Prostate gland (tissue), 2 donors: ENCODE measurements around the gene ALS2CL. TPM values are rescaled to one million over a fixed set of nuclear protein-coding genes. Genes with fewer than 3 reads are reported as not detected.

Experiments
- DNase-seq: peaks from one replicate; pipeline ENCODE4 v3.0.0-alpha.2; 2019; ENCODE audit warnings: low spot score
- H3K27ac ChIP-seq, 2 donors: fragments of 200-600 bp; sonication (generic); 2 replicates each; pipeline ENCODE4 v1.5.1; 2017 to 2019
- H3K27me3 ChIP-seq: fragments of 200-600 bp; sonication (generic); replicated peaks from 2 replicates; pipeline ENCODE4 v1.5.1; 2019; ENCODE audit not compliant: insufficient read depth
- H3K36me3 ChIP-seq, 2 donors: fragments of 200-600 bp; sonication (generic); 1 replicate in 1 of 2; 2 replicates in 1 of 2; pipeline versions ENCODE4 v1.5.1 to v1.8.1; 2017 to 2019
- H3K4me1 ChIP-seq: fragments of 200-600 bp; sonication (generic); replicated peaks from 2 replicates; pipeline ENCODE4 v1.5.1; 2019
- H3K4me3 ChIP-seq, 2 donors: fragments of 200-600 bp; sonication (generic); 2 replicates each; pipeline ENCODE4 v1.5.1; 2017 to 2019
- H3K9me3 ChIP-seq: fragments of 200-600 bp; sonication (generic); 2 replicates; pipeline ENCODE4 v1.5.1; 2017
- POLR2A ChIP-seq: fragments of 450-650 bp; IDR thresholded peaks from one replicate; pipeline ENCODE4 v1.6.1; 2016; ENCODE audit warnings: antibody characterized with exemption, mild to moderate bottlenecking
- POLR2AphosphoS5 ChIP-seq: sonication (generic); formaldehyde crosslinking; IDR thresholded peaks from one replicate; pipeline ENCODE4 v1.6.1; 2017; ENCODE audit warnings: antibody characterized with exemption
- WGBS: methylation state at CpG from one replicate; pipeline ENCODE4 v1.1.5; 2018; 5-methylcytosine and 5-hydroxymethylcytosine counted together
- intact Hi-C: fragments of 100-400 bp; cut with DNase I; formaldehyde crosslinking; loops from one replicate; pipeline ENCODE4 v1.14.2; 2022
- total RNA-seq, 2 donors: library from RNA; depleted of rRNA; stranded (reverse); fragments of >200 nt; gene quantifications; one replicate each; pipeline ENCODE4 v1.1.0, GENCODE V29; 2016
- TF ChIP-seq, protein P1 (sequence below), 4 experiments: fragments of 200-600 bp in 2 of 4; fragments of 450-650 bp in 2 of 4; sonication (generic) in 2 of 4; IDR thresholded peaks; 1 replicate in 3 of 4; 2 replicates in 1 of 4; pipeline ENCODE4 v1.5.1; 2016 to 2019; ENCODE audit warnings: antibody characterized with exemption in 4 of 4, mild to moderate bottlenecking in 2 of 4, moderate library complexity in 2 of 4

ALS2CL gene
- total RNA-seq, 2 donors from 2014 or later: 8.1 to 18.9 TPM

DNA sequence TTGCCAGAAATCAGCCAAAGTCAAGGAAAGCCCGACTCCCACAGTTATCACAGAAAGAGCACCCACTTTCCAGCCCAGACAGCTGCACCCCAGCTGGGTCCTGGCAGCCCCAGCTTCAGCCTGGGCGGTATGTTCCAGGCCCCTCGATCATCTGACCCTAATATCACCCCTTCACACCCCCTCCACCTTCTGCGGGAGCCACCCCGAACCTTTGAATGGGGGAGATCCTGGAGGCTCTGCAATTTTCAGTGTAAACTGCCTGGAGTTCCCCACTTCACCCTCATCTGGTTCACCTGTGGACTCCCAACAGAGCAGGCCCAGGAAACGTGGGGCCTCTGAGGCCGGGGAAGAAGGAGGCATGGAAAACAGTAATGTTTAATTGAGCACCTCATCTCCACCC lies 18.3 kb upstream of the ALS2CL start:
- no peak for DNase-seq
- 88% methylated on average over 7 of the region's 7 CpGs for WGBS

DNA sequence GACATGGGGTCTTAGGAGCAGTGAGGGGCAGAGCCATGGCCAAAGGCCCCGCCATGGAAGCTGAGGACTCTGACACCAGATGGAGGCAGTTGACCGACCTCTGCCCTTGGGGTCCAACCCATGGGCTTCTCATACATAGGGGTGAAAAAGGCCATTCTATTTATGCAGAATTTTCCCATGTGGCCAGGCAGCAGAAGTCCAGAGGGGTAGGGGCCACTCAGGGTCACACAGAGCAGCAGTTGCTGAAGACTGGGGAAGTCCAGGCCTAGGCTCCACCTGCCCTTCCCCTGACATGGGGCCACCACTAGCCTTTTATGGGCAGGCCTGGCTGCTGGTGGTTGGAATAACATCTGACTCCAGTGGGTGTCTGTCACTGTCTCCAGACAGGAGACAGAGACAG lies 17.8 kb upstream of the ALS2CL start:
- intact Hi-C loops: no loop called here
- no peak overlapping the region for H3K27ac ChIP-seq
- no peaks in the 10 kb centered on the region for H3K36me3 ChIP-seq
- no peak overlapping the region for H3K4me3 ChIP-seq
- H3K27me3 ChIP-seq: no peaks in the 10 kb centered on the region
- 100% methylated on average over 2 of the region's 2 CpGs for WGBS
- TF ChIP-seq POLR2A (no peak), POLR2AphosphoS5 (no peak)
- TF ChIP-seq, protein P1, sequence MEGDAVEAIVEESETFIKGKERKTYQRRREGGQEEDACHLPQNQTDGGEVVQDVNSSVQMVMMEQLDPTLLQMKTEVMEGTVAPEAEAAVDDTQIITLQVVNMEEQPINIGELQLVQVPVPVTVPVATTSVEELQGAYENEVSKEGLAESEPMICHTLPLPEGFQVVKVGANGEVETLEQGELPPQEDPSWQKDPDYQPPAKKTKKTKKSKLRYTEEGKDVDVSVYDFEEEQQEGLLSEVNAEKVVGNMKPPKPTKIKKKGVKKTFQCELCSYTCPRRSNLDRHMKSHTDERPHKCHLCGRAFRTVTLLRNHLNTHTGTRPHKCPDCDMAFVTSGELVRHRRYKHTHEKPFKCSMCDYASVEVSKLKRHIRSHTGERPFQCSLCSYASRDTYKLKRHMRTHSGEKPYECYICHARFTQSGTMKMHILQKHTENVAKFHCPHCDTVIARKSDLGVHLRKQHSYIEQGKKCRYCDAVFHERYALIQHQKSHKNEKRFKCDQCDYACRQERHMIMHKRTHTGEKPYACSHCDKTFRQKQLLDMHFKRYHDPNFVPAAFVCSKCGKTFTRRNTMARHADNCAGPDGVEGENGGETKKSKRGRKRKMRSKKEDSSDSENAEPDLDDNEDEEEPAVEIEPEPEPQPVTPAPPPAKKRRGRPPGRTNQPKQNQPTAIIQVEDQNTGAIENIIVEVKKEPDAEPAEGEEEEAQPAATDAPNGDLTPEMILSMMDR (IDR thresholded peaks at IDR 0.05): no peak
- H3K9me3 ChIP-seq: no peaks in the 10 kb centered on the region
- no peaks in the 10 kb centered on the region for H3K4me1 ChIP-seq
- DNase-seq: no peak

More for the DNA sequence above, 18.3 kb upstream of the ALS2CL start:
- intact Hi-C loops: no loop called here
- Histone ChIP-seq H3K9me3 (no peaks in the 10 kb centered on the region), H3K27ac (no peak overlapping the region), H3K4me1 (no peaks in the 10 kb centered on the region), H3K27me3 (no peaks in the 10 kb centered on the region), H3K36me3 (no peaks in the 10 kb centered on the region), H3K4me3 (no peak overlapping the region)
- TF ChIP-seq POLR2A: no peak
- TF ChIP-seq, protein P1 (IDR thresholded peaks at IDR 0.05): no peak
- TF ChIP-seq POLR2AphosphoS5: no peak

DNA sequence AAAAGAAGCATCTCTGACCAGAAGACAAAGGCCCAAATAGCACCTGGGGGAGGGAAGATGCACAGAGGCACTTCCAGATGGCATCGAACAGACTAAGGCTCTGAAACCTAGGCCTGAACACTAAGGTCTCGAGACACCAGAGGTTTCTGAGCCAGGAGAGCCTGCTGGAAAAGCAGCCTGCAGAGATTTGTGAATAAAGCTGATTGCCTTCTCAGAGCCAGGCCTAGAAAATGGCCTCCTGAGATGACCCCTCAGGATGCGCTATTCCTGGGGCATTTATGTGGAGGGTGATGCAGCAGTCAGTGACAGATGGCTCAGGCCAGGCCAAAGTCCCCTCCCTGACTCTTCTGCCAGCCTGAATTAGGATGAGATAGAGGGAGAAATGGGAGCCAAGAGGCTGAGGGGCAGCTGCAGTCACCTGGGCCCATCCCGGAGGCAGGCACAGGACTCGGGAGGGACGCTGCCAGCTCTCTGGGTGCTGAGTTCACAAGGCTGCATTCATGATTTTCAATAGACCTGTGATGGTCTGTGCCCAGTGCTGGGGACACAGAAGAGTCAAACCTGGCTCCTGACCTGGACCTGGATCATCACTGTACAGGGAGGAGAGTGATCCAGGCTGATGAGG lies 17.3 kb upstream of the ALS2CL start:
- H3K9me3 ChIP-seq: no peaks in the 10 kb centered on the region
- H3K4me3 ChIP-seq: no peak overlapping the region
- no peak overlapping the region for H3K27ac ChIP-seq
- no peaks in the 10 kb centered on the region for H3K27me3 ChIP-seq
- no peaks in the 10 kb centered on the region for H3K36me3 ChIP-seq
- WGBS: 95% methylated on average over 6 of the region's 6 CpGs
- no peaks in the 10 kb centered on the region for H3K4me1 ChIP-seq
- DNase-seq: no peak
- intact Hi-C loops: no loop called here
- TF ChIP-seq POLR2A (no peak), POLR2AphosphoS5 (no peak)
- TF ChIP-seq, protein P1 (IDR thresholded peaks at IDR 0.05): no peak

DNA sequence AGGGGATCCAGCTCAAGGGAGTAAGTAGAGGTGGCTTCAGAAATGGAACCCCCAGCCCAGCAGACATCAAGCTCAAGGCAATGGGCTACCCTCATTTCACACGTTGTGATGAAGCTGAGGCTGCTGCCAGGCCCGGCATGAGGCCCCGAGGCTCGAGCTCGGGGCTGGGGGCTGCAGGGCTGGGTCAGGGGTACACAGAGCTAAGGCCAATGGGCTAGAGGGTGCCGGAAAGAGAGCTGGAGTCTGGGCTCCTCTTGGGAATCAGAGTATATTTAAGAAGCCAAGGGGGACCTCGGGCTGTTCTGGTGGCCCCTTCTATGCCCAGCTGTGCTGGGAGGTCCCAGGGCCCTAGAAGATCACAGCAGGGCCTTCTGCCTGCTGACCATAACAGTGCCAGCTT lies 16.8 kb upstream of the ALS2CL start:
- intact Hi-C loops: no loop called here
- DNase-seq: no peak
- TF ChIP-seq, protein P1 (IDR thresholded peaks at IDR 0.05): no peak
- no peak for TF ChIP-seq POLR2A
- TF ChIP-seq POLR2AphosphoS5: no peak
- no peaks in the 10 kb centered on the region for H3K36me3 ChIP-seq
- H3K4me3 ChIP-seq: no peak overlapping the region
- H3K27me3 ChIP-seq: no peaks in the 10 kb centered on the region
- H3K4me1 ChIP-seq: no peaks in the 10 kb centered on the region
- WGBS: 96% methylated on average over 7 of the region's 7 CpGs
- H3K27ac ChIP-seq: no peak overlapping the region
- H3K9me3 ChIP-seq: no peaks in the 10 kb centered on the region

DNA sequence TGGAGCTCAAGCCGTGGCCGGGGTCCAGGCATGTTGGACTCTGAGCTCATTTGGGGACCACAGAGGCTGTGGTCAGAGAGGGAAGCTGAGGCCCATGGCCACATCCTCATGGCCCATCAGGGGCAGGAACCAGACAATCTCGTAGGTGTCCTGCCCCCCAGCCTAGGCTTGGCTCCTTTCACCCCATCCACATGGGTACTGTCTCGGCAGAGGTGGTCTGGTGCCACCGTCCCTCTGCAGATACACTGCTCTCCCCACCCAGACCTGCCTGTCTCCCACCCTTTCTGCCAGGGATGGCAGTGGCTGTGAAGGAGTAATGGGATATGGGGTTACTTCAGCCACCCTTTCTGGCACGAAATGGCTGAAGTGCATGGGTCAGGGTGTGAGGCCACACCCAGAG lies 16.2 kb upstream of the ALS2CL start:
- Histone ChIP-seq H3K9me3 (no peaks in the 10 kb centered on the region), H3K27ac (no peak overlapping the region), H3K27me3 (no peaks in the 10 kb centered on the region), H3K4me1 (no peaks in the 10 kb centered on the region), H3K36me3 (no peaks in the 10 kb centered on the region), H3K4me3 (no peak overlapping the region)
- 95% methylated on average over 6 of the region's 6 CpGs for WGBS
- DNase-seq: no peak
- TF ChIP-seq, protein P1 (IDR thresholded peaks at IDR 0.05): no peak
- TF ChIP-seq POLR2AphosphoS5 (no peak), POLR2A (no peak)
- intact Hi-C loops: loop anchor here (10.0 kb wide), 3 partner anchors 155 to 615 kb away; partner anchors contain the start of gene MYL3
